GM20000 (cell line): ENCODE data around the gene ASXL1.

ENCODE experiments used
- DNase-seq: peaks from one replicate; pipeline ENCODE4 v3.0.0; 2012; ENCODE audit warnings: low spot score
- TF ChIP-seq, protein P1 (sequence below): IDR thresholded peaks from 2 replicates; pipeline ENCODE4 v1.5.1; 2012; ENCODE audit warnings: mild to moderate bottlenecking, control low read depth; ENCODE audit errors: extremely low read depth, missing control alignments

The ASXL1 gene

DNA sequence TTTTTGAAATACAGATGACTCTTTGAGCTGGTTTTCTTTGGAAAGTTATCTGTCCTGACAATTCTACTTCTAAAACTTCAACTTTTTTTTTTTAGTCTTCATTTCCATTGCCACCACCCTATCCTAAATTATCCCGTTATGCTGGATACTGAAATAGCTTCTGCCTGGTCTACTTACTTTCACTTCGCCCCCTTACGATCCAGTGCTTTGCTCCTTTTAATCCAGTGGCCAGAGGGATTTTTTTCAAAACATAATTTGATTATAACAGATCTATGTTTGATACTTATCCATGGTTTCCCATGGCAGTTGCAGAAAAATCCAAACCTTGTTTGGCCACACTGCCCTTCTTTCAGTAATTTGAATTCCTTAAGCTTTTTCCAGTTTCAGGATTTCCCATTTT is 27.4 kb downstream of the ASXL1 start:
- DNase-seq = no peak
- TF ChIP-seq, protein P1, sequence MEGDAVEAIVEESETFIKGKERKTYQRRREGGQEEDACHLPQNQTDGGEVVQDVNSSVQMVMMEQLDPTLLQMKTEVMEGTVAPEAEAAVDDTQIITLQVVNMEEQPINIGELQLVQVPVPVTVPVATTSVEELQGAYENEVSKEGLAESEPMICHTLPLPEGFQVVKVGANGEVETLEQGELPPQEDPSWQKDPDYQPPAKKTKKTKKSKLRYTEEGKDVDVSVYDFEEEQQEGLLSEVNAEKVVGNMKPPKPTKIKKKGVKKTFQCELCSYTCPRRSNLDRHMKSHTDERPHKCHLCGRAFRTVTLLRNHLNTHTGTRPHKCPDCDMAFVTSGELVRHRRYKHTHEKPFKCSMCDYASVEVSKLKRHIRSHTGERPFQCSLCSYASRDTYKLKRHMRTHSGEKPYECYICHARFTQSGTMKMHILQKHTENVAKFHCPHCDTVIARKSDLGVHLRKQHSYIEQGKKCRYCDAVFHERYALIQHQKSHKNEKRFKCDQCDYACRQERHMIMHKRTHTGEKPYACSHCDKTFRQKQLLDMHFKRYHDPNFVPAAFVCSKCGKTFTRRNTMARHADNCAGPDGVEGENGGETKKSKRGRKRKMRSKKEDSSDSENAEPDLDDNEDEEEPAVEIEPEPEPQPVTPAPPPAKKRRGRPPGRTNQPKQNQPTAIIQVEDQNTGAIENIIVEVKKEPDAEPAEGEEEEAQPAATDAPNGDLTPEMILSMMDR = no peak

DNA sequence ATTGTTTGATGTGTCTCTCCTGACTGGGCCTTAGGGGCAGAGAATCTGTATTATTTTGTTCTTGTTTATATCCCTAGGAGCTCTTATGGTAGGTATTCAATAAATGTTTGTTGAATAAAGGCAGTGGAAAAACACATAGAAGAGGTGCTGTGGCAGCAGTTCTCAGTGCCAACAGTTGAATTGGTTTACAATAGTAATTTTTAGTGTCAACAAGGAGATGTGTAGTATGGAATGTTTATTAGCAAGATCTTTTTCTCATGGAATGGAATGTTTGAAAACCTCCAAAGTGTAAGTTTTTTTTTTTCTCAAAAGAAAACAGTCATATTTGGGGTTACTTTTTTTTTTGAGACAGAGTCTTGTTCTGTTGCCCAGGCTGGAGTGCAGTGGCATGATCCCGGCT is 28.0 kb downstream of the ASXL1 start:
- TF ChIP-seq, protein P1 = no peak
- DNase-seq = no peak

DNA sequence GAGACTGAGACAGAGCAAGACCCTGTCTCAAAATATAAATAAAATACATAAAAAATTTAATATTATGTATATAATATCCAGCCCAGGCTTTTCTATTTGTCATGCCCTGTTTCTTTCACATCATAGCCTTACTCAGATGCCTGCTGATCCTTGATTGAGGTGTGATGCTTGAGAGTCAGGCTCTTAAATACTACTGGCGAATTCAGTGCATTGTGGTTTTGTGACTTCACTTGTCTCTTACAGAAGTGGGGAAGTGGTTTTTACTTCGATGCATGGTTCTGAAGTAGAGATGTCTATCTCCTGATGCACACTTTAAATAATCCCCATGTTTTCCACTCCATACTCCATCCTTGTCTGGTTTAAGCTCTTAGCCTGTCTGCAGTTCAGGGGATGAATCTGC is 29.1 kb downstream of the ASXL1 start:
- DNase-seq = no peak
- TF ChIP-seq, protein P1 = no peak

DNA sequence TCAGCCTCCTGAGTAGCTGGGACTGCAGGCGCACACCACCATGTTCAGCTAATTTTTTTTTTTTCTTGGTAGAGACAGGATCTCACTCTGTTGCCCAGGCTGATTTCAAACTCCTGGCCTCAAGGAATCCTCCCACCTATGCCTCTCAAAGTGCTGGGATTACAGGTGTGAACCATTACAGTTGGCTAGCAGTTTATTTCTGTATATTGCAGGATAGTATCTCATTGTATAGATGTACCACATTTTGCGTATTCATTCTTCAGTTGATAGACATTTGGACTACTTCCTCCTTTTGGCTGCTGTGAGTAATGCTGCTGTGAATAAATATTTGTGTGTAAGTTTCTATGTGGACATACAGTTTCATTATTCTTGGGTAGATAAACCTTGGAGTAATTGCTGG is 32.9 kb downstream of the ASXL1 start:
- TF ChIP-seq, protein P1 = no peak
- no peak for DNase-seq

DNA sequence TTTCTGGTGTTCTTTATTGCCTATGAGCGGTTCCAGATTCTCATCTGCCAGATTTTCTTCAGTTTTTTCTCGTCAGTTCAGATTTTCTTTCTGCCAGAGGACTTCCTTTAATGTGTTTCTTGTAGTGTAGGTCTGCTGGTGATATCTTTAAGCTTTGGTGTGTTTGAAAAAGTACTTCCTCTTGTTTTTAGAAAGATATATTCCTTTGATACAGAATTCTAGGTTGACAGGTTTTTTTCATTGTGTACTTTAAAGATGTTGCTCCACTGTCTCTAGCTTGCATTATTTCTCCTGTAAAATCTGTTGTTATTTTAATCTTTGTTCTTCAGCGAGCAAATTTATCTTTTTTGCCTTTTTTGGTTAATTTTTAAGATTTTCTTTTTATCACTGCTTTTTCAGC is 36.9 kb downstream of the ASXL1 start:
- no peak for DNase-seq
- TF ChIP-seq, protein P1 = no peak

DNA sequence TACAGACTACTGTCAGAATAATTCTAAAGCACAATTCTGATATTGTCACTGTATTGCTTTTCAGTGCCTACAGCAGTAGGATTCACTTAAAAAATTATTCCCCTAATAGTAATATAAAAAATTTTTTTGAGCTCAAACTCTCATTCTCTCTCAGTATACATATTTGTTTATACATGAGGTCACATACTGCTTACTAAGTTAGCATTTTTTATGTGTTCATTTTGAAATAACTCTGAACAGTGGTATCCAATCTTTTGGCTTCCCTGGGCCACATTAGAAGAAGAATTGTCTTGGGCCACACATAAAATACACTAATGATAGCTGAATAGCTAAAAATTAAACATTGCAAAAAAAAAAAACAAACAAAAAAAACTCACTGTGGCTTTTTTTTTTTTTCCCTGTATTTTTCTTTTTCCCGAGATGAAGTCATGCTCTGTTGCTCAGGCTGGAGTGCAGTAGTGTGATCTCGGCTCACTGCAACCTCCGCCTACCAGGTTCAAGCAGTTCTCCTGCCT is 38.6 kb downstream of the ASXL1 start:
- TF ChIP-seq, protein P1 = no peak
- no peak for DNase-seq

DNA sequence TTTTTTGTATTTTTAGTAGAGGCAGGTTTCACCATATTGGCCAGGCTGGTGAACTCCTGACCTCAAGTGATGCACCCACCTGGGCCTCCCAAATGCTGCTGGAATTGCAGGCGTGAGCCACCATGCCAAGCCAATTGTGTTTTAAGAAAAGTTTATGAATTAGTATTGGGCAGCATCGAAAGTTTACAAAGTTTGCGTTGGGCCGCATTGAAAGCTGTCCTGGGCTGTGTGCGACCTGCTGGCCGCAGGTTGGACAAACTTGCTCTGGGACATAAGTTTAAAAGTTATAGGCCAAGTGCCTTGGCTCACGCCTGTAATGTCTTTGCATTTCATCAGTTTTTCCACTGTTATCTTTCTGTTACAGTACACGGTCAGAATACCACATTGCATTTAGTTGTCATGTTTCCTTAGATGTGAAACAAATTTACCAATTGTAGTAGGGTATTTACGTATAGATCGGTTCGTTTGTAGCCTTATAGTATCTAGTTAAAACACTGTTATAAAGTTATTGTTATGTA is 39.5 kb downstream of the ASXL1 start:
- TF ChIP-seq, protein P1 = no peak
- no peak for DNase-seq
